HG03196 (cell line): Measurements from ENCODE around the gene SLC12A8.
A peak's percentile ranks its signal among the peaks of the same experiment; 100 is the strongest.

Experiments
- ATAC-seq: cut with Tn5 transposase; IDR thresholded peaks from one replicate; pipeline ENCODE4 v1.9.1; 2021; ENCODE audit not compliant: unreplicated experiment

The SLC12A8 gene

GRCh38 chr3:125219261-125219701 is 6.7 kb upstream of the SLC12A8 start:
- ATAC-seq, result no peak

- peak; percentile 31 for ATAC-seq
Measured at GRCh38 chr3:125214738-125215137, 2.2 kb upstream of the SLC12A8 start.

- ATAC-seq, result no peak
Measured at GRCh38 chr3:125213946-125214542, 1.5 kb upstream of the SLC12A8 start.

- no peak for ATAC-seq
Measured at GRCh38 chr3:125213364-125213755, 812 bp upstream of the SLC12A8 start.

GRCh38 chr3:125212091-125212508 is 448 bp downstream of the SLC12A8 start:
- no peak for ATAC-seq

GRCh38 chr3:125211523-125212090 is 941 bp downstream of the SLC12A8 start:
- no peak for ATAC-seq

GRCh38 chr3:125207949-125208568 is 4.5 kb downstream of the SLC12A8 start:
- ATAC-seq, result no peak

- ATAC-seq, result no peak
Measured at GRCh38 chr3:125207507-125207906, 5.0 kb downstream of the SLC12A8 start.

GRCh38 chr3:125206934-125207333 is 5.6 kb downstream of the SLC12A8 start:
- no peak for ATAC-seq

GRCh38 chr3:125203731-125204130 is 8.8 kb downstream of the SLC12A8 start:
- ATAC-seq, result no peak

- ATAC-seq, result no peak
Measured at GRCh38 chr3:125202197-125202596, 10.4 kb downstream of the SLC12A8 start.

GRCh38 chr3:125200731-125201139 is 11.8 kb downstream of the SLC12A8 start:
- ATAC-seq, result peak; percentile 75

- no peak for ATAC-seq
Measured at GRCh38 chr3:125194849-125195601, 17.5 kb downstream of the SLC12A8 start.

GRCh38 chr3:125194061-125194848 is 18.3 kb downstream of the SLC12A8 start:
- ATAC-seq, result no peak

- peak; percentile 47 for ATAC-seq
Measured at GRCh38 chr3:125192190-125193035, 20.1 kb downstream of the SLC12A8 start.

- no peak for ATAC-seq
Measured at GRCh38 chr3:125191730-125192129, 20.8 kb downstream of the SLC12A8 start.

GRCh38 chr3:125191256-125191655 is 21.3 kb downstream of the SLC12A8 start:
- ATAC-seq, result no peak

GRCh38 chr3:125190786-125191185 is 21.8 kb downstream of the SLC12A8 start:
- no peak for ATAC-seq

- no peak for ATAC-seq
Measured at GRCh38 chr3:125189378-125190165, 23.0 kb downstream of the SLC12A8 start.
